GM04504 (cell line): Measurements from ENCODE around the gene HOMER3.
A peak's percentile ranks its signal among the peaks of the same experiment; 100 is the strongest.
"Not testable (repeated sequence)": the region's sequence is repeated elsewhere in the genome, so short reads cannot be mapped to it uniquely, and the experiment has no call there.

Experiments used
- DNase-seq: peaks from one replicate; pipeline ENCODE4 v3.0.0-alpha.2; 2012; ENCODE audit warnings: low read depth

HOMER3 gene

DNA sequence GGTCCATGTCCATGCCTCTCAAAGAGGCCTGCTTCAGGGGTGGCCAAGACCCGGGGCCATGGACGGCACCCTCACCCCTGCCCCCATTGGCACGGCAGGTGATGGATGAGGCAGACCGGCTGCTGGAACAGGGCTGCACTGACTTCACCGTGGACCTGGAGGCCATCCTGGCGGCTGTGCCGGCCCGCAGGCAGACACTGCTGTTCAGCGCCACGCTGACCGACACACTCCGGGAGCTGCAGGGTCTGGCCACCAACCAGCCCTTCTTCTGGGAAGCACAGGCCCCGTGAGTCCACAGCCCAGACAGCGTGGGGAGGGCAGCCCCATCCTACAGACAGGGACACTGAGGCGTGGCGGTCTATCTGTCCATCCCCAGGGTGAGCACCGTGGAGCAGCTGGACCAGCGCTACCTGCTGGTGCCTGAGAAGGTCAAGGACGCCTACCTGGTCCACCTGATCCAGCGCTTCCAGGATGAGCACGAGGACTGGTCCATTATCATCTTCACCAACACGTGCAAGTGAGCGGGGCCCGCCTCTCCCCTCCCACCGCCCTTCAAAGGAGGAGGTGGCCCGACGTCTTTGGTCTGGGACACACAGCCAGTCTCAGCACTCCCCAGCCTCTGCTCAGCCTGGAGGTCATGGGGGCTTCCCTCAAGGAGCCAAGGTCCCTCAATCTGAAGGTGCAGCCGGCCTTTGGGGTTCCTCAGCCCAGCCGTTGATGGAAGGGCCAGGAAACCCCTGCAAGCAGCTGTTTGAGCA is 18.6 kb downstream of the HOMER3 start:
- no peak for DNase-seq

DNA sequence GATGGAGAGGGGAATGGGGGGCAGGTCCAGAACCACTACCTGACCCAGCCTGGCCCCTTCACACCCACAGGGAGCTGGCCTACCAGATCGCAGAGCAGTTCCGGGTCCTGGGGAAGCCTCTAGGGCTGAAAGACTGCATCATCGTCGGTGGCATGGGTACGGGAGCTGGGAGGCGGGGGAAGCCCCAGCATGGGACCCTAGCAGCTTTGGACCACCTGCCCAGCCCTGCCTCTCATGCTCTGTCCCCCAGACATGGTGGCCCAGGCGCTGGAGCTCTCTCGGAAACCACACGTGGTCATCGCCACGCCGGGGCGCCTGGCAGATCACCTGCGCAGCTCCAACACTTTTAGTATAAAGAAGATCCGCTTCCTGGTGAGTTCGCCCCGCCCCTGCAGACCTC is 19.4 kb downstream of the HOMER3 start:
- no peak for DNase-seq

DNA sequence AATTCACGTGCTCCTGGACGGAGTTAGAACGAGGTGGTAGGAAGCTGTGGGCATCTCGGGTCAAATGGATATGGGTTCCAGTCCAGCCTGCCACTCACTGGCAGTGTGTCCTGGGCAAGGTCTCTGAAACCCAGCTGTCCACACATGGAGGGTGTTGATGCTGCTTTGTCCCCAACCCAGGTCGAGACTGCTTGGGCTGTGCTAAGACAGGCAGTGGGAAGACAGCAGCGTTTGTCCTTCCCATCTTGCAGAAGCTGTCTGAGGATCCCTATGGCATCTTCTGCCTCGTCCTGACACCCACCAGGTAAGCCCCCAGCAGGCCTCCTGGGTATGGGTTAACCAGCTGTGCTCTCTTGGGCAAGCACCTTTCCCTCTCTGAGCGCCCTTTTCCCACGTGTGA is 20.6 kb downstream of the HOMER3 start:
- no peak for DNase-seq

DNA sequence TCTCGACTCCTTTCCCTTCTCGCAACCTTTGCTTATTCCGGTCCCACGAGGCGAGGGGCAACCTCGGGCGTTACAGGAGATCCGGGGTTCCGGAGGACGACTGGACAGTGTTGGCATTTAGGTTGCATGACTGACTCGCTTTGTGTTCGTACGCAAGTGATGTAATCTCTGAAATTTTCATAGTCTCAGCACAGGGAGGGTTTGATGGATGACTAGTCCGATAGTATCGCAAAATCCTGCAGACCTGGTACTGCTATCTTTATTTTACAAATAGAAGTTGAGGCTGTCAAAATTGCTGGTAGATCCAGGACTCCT is 21.2 kb downstream of the HOMER3 start:
- DNase-seq = no peak

DNA sequence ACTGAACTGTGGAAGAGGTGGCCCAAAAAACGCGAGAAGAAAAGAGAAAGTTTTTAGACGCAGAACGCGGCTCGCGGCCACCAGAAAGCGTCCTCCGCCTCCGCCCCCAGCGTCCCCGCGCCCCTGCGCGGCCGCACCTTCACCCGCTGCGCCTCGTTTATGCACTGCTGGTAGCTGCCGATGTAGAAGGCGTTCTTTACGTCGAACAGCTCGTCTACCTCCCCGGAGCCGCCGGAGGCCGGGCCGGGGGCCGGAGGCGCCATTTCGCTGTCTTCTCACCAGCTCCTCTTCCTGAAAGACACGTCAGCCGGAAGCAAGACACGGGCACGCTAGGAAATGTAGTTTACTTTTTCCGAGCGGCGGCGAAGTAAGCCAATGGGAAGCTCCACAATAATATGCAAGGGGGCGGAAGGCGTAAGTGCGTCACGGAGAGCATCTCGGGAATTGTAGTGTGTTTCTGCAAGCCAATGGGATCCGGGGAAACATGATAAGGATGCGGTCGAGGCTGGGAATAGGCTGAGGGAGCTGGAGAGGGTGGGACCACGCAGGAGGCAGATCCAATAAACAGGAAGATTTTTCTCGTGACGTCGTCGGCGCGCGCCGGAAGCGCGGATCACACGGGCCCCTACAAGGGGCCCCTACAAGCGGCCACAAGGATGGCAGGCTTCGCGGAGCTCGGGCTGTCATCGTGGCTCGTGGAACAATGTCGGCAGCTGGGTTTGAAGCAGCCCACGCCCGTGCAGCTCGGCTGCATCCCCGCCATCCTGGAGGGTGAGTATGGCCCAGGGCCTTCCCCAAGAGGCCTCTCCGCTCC is 21.7 kb downstream of the HOMER3 start, which contains the start of the genes COPE and DDX49:
TSS of gene COPE (minus strand) at position 302 of the 814 bp plus-strand sequence. CDS start at position 263, 39 bp downstream.
TSS of gene DDX49 (plus strand) at position 630 of the 814 bp plus-strand sequence. CDS start at position 657, 27 bp downstream.
- peak; percentile 100 for DNase-seq

DNA sequence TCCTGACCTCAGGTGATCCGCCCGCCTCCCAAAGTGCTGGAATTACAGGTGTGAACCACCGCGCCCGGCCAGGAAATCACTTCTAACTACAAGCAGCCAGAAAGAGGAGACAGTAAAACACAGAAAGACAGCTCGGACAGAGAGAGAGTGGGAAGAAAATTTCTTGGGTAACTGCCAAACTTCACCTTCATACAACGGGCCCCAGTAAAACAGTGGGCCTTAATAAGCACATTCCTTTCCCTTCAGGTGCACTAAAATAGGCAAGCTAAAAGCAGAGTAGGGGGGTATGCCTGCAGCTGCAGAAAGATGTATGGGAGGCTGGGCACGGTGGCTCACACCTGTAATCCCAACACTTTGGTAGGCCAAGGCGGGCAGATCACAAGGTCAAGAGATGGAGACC is 23.4 kb downstream of the HOMER3 start:
- not testable (repeated sequence) for DNase-seq

DNA sequence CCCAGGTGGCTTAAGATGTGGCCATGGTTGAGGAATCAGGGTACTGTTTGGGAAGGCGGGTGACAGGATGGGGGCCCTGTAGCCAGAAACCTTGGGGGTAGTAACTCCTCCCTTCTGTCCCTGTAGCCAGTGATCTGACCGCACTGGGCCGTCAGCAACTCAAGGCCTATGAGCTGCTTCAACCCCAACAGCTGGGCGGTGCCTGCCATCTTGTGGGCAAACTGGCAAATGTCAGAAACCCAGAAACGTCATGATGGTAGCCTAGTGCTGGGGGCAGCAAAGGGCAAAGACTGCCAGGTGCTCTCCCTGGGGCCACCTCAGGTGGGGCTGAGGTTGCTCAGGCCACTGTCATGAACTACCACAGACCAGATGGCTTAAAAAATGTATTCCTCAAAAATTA is 25.4 kb downstream of the HOMER3 start:
- no peak for DNase-seq

DNA sequence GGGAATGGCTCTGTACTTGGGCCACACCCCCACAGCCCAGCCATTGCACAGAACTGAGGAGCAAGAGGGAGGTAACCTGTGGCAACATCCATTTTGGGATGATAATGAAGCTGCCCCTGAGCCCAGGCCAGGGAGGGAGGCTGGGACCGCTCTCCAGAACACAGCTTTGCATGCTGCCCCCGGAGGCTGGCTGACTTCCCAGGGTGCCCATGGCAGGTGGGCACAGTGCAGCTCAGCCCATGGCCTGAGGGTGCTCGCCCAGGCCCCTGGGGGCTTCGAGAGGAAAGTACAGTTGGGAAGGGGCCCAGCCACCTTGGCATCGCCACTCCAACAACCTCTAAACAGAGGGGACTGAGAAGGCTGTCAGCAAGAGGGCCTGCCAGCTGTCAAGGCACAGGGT is 27.6 kb downstream of the HOMER3 start:
- no peak for DNase-seq

DNA sequence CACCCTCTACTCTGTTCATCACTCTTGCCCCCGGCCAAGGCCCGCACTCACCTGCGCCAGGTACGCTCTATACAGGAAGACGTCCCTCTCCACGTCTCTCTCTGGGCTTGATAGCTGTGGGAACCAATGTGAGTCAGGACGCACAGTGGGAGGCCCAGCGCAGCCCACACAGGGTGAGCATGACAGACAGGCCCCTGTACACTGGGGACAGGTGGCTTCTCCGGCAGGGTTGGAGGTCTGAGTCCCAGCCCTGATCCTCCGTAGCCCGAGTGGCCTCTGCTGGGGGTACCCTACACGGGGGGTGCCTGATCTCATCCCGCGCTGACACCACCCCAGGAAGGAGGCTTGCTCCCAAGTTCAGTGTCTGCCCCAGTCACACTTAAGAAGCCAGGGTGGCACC is 28.1 kb downstream of the HOMER3 start:
- DNase-seq = no peak

DNA sequence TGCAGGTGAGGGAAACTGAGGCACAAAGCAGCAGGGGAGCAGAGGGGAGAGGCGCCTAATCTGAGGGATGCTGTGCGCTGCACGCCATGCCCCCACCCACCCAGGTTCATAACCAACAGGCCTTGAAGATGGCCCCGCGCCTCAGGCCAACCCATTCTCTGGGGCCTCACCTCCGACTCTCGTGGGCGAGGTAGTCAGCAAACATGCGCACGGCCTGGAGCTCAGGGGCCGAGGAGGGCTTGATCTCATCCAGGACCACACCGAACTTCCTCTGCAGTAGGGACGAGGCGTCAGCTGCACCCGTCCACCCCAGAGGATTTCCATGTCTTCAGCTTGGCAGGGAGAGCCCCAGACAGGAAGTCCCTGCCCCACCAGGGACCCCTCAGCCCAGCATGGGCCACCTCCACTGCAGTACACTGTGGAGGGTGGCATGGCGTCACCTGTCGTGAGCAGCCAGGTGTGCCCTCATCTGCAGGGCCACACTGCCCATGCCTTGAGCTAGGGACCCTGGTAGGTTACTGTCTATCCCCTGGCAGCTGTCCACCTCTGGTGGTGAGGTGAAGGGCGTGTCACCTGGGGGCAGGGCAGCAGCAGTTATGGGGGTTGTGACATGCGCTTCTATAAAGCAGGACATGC is 30.1 kb downstream of the HOMER3 start:
- DNase-seq = no peak

DNA sequence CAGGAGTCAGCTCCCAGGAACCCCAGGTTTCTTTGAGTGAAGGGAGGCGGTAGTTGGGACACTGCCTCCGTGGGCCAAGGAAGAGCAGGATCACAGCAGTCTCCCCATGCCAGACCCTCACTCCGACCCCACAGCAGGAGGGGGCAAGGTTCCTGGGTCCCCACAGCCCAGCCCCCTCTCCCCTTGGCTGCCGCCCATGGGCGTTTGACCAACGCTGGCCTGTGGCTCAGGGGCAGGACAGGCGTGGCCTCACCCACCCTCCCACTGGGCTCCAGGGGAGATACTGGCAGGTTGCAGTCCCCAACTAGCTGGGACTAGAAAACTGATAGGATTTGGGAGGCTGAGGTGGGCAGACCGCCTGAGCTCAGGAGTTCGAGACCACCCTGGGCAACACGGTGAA is 31.0 kb downstream of the HOMER3 start:
- no peak for DNase-seq

DNA sequence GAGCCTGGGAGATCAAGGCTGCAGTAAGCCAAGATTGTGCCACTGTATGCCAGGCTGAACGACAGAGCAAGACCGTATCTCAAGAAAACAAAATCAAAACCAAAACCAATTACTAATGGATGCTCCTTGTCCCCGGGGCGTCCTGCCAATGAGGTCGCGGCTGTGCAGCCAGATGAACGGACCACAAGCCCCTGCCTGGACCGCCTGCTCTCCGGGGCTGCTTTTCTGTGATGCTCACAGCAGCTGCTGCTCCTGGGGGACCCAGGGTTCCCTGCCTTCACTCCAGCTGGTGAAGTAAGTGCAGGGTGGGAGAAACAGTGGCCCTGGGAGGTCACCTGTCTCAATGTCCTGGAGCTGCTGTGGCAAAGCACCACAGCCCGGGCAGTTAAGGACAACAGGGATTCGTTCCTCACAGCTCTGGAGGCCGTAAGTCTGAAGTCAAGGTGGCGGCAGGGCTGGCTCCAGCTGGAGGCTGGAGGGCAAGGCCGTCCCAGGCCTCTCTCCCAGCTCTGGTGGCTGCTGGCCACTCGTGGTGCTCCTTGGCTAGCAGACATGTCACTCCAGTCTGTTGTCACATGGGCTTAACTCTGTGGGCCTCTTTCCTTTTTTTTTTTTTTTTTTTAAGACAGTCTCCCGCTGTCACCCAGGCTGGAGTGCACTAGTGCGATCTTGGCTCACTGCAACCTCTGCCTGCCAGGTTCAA is 31.9 kb downstream of the HOMER3 start:
- no peak for DNase-seq

DNA sequence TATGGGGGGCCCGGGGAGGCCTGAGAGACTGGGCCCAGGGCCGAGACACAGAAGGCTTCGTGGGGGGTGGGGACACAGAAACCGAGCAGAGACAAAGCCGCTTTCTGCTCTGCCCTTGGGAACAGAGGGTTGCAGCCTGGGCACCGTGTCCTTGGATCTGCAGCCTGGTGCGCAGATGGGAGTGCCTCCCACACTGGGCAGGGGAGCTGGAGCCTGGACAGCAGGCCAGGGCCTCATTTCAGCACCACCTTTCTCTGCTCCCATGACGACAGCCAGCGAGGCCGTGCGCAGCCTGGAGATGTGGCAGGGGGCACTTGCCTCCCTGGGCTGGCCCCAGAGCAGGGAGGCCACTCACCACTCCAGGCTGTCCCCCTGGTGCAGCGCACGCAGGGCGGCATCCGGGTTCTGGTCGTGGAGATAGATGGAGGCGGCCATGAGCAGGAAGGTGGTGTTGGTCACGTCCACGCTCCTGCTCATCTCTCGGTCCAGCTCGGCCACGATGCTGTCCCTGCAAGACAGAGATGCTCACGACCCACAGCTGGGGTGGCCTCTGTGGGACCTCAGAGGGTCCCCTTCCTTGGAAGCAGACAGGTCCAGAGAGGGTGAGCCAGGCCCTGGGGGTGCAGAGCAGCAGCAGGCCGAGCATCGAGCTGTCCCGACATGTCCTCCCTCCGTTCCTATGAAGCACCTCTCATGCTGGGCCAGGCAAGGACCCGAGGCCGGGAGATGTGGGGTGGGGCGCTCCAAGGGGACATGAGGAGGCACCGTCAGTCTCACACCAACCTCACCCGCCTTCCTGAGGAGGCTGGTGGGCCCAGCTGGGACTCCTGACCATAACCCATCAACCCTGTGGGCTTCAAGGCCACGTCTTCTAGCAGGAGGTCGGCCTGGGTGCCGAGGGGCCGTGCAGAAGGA is 34.2 kb downstream of the HOMER3 start:
- no peak for DNase-seq

DNA sequence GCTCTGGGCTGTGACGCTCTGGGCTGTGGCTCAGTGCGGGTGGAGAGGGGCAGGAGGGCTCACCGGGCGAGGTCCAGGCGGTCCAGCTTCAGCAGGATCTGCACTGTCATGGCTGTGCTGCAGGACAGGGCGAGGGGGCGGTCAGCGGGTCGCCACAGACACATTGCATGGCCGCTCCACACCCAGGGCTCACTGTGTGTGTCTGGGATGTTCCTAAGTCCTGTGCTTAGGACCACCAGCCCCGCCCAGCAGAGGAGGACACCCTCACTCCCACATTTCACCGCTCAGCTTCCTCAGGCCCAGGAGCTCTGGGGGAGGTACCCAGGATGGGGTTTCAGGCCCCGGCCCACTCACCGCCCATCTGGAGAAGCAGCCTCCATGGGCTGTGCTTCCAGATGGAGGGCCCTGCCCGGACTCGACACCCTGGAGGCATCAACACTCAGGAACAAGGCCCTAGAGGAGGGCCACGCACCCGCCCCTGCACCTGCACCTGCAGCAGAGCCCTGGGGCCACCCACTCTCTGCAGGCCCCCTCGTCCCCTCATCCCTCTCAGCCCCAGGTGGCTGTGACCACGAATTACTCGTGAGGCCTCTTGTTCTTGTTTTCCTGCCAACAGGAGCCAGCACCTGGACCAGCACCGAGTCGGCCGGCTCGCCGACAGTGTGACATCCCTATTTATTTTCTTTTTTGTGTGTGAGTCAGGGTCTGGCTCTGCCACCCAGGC is 35.3 kb downstream of the HOMER3 start:
- DNase-seq = no peak

DNA sequence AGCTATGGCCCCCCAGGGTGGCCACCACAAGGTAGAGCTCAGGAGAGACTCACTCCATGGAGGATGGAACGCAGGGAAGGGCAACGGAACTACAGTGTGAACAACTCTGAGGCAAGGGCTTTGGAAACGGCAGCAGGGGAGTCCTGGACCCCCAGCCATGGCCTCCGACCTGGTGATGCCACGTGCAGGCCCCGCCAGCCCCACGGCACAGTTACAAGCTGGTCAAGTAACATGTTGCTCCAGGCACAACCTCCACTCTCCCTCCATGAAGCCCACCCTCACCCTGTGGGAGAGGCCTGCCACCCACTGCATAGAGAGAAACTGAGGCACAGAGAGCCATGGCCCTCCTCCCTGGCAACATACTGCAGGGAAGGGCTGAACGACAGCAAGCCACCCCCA is 36.0 kb downstream of the HOMER3 start:
- DNase-seq = no peak

DNA sequence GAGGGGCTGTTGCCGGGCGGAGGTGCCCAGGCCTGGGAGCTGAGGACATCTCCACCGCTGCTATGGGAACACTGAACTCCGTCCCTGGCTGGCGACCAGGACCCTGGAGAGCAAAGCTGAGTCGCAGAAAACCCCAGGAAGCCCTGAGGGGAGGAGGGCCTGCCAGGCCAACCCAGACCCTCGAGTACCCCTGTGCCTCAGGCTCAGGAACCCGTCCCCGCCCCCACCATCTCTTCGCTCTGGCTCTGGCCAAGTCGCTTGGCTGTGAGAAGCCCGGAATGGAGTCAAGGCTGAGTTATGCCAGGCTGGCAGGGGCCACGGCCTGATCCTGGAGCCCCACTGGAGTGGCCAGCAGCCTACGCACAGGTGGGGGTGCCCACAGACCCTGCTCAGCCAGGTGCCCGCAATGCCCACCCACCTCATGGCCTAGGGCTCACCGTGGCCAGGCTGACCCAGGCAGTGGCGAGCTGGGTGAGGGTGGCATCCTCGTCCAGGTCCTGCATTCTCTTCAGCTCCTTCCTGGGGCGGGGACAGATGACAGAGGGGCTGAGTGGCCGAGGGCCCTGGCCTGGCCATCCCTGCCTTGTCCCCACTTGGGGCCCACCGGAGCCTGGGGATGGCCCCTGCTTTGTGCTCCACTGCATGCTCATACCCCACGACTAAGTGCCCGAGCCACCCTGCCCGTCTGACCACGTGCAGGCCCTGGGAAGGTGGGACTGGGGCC is 36.5 kb downstream of the HOMER3 start:
- no peak for DNase-seq

DNA sequence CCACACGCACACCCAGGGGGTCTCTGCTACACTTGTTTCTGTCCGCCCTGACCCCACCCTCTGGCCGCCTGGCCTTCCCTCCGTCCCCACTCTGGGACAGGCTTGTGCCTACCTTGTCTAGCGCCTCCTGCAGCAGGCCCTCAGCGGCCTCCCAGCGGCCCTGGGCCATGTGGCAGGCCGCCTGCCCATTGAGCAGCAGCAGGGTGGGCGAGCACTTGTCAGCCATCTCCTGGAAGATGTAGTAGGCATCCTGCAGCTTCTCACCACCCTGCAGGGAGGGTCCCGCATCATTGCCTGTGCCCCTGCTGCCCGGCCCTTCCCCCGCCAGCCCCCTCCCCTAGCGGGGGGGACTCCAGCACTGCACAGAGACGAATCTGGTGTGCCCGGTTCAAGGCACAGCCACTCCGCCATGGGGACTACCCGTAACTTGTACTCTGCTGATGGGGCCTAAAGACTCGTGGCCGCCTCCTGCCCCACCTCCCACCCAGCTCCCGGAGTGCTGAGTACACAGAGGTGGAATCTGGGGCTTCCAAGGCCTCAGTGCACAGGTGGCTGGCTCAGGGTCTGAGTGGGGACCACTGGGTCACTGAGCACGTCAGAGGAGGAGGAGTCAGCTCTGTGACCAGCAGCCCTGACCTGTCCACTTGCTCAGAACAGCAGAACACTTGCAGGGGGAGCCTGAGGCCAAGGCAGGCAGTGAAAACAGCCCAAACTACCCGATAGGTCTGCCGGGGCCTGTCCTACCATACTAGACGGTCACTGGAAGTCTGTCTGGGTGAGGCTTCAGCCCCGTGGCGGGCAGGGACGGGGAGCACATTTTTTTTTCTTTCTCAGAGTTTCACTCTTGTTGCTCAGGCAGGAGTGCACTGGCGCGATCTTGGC is 37.6 kb downstream of the HOMER3 start:
- no peak for DNase-seq

DNA sequence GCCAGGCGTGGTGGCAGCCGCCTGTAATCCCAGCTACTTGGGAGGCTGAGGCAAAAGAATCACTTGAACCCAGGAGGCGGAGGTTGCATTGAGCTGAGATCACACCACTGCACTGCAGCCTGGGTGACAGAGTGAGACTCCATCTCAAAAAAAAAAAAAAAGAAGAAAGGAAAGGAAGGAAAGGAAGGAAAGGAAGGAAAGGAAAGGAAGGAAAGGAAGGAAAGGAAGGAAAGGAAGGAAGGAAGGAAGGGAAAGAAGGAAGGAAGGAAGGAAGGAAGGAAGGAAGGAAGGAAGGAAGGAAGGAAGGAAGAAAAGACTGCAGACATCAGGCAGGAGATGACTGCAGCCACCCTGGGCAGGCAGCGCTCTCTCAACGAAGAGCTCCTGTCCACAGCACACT is 38.5 kb downstream of the HOMER3 start:
- DNase-seq = not testable (repeated sequence)

DNA sequence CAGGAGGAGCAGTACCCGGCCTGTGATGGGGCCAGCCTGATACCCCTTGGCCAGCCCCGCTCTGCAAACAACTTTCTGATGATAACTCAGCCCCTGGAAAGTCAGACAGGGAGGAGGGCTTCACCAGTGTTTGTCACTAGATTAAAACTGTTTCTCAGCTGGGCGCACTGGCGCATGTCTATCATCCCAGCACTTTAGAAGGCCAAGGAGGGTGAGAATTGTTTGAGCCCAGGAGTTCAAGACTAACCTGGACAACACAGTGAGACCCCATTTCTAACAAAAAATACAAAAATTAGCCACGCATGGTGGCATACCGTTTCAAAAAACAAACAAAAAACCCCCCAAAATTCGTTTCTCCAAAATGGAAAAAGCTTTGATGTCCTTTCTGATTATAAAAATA is 39.5 kb downstream of the HOMER3 start:
- no peak for DNase-seq
